Esophagus squamous epithelium (tissue), 4 donors: ENCODE measurements around the gene OR9G1.

ENCODE experiments used
- POLR2A ChIP-seq, 4 donors: fragments of 450-650 bp; IDR thresholded peaks; one replicate each; pipeline ENCODE4 v1.6.1; 2017; ENCODE audit warnings: antibody characterized with exemption in 4 of 4, mild to moderate bottlenecking in 4 of 4, moderate library complexity in 3 of 4
- TF ChIP-seq, protein P1 (sequence below), 6 experiments: fragments of 450-650 bp in 4 of 6; fragments of 200-600 bp in 2 of 6; sonication (generic) in 2 of 6; IDR thresholded peaks; one replicate each; pipeline ENCODE4 v1.5.1; 2016 to 2019; ENCODE audit warnings: antibody characterized with exemption in 6 of 6, mild to moderate bottlenecking in 4 of 6, moderate library complexity in 4 of 6

GRCh38 chr11:56698795-56699194, at the start of gene OR9G1:
- TF ChIP-seq, protein P1, sequence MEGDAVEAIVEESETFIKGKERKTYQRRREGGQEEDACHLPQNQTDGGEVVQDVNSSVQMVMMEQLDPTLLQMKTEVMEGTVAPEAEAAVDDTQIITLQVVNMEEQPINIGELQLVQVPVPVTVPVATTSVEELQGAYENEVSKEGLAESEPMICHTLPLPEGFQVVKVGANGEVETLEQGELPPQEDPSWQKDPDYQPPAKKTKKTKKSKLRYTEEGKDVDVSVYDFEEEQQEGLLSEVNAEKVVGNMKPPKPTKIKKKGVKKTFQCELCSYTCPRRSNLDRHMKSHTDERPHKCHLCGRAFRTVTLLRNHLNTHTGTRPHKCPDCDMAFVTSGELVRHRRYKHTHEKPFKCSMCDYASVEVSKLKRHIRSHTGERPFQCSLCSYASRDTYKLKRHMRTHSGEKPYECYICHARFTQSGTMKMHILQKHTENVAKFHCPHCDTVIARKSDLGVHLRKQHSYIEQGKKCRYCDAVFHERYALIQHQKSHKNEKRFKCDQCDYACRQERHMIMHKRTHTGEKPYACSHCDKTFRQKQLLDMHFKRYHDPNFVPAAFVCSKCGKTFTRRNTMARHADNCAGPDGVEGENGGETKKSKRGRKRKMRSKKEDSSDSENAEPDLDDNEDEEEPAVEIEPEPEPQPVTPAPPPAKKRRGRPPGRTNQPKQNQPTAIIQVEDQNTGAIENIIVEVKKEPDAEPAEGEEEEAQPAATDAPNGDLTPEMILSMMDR (IDR thresholded peaks at IDR 0.05), result no peak
- no peak for TF ChIP-seq POLR2A (IDR thresholded peaks at IDR 0.05)
